NCI-H1417 (cell line): Measurements from ENCODE around the gene ADTRP.

Experiments
- DNase-seq, 3 experiments: peaks; one replicate each; lab custom pipeline; 2025; lab: John Stamatoyannopoulos, UW

ADTRP gene

GRCh38 chr6:11773013-11773412 lies 5.6 kb downstream of the ADTRP start:
- DNase-seq = no peak

- no peak for DNase-seq
Measured at GRCh38 chr6:11772109-11772825, 6.3 kb downstream of the ADTRP start.

- DNase-seq = peak in 1 of 3 experiments; percentile 15
Measured at GRCh38 chr6:11771473-11772048, 7.0 kb downstream of the ADTRP start.

GRCh38 chr6:11770546-11771466 lies 7.8 kb downstream of the ADTRP start:
- DNase-seq = peak; percentile 23 to 57 (median 43)

- peak; percentile 72 to 89 (median 76) for DNase-seq
Measured at GRCh38 chr6:11769811-11770545, 8.6 kb downstream of the ADTRP start.

- no peak for DNase-seq
Measured at GRCh38 chr6:11769244-11769643, 9.4 kb downstream of the ADTRP start.

- DNase-seq = no peak
Measured at GRCh38 chr6:11767978-11768756, 10.4 kb downstream of the ADTRP start.

- DNase-seq = no peak
Measured at GRCh38 chr6:11767458-11767857, 11.1 kb downstream of the ADTRP start.

- DNase-seq = no peak
Measured at GRCh38 chr6:11766589-11767450, 11.8 kb downstream of the ADTRP start.

- DNase-seq = no peak
Measured at GRCh38 chr6:11766043-11766442, 12.6 kb downstream of the ADTRP start.

- no peak for DNase-seq
Measured at GRCh38 chr6:11764250-11764604, 14.4 kb downstream of the ADTRP start.

- DNase-seq = no peak
Measured at GRCh38 chr6:11763460-11764249, 14.9 kb downstream of the ADTRP start.

- DNase-seq = no peak
Measured at GRCh38 chr6:11762794-11763459, 15.7 kb downstream of the ADTRP start.

- DNase-seq = no peak
Measured at GRCh38 chr6:11761744-11762620, 16.6 kb downstream of the ADTRP start.

GRCh38 chr6:11760015-11760473 lies 18.6 kb downstream of the ADTRP start:
- DNase-seq = no peak

GRCh38 chr6:11758878-11759277 lies 19.7 kb downstream of the ADTRP start:
- DNase-seq = no peak

GRCh38 chr6:11756726-11757125 lies 21.9 kb downstream of the ADTRP start:
- DNase-seq = no peak

GRCh38 chr6:11756292-11756691 lies 22.3 kb downstream of the ADTRP start:
- DNase-seq = no peak
